Measurements from ENCODE around the gene OR4D9.
"Not testable (repeated sequence)": the region's sequence is repeated elsewhere in the genome, so short reads cannot be mapped to it uniquely, and the experiment has no call there.

Gene OR4D9

DNA sequence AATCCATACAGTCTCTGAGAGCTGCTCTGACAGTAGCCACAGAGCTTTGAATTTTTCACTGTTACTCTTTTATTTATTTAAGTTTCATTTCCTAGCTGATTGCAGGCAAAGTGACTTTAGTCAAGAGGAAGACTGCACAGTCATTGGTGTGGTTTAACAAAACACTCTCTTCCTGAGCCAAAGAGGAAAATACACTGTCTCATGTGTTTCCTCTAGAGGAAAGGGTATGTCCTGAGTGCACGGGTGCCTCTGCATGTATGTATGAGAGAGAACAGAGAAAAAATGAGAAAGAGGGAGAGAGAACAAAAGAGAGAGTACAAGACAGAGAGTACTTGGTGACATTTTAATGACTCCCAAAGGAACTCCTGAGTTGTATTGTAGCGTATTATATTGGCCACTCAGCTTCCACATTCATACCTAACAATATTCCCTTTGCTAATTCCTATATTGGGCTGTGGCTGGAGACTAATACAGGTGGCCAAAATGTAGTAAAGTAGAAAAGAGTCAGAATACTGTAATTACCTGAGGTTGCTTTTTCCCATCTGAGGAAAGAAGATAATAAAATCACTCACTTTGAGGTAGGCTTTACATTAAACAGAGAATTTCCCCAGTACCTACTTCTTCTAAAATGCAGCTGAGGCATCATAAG is at the start of gene OR4D9:
TSS of gene OR4D9 (plus strand) at position 599 of the 649 bp plus-strand sequence. CDS start 3,374 bp downstream, outside the sequence.
- DNase-seq (ENCODE audit: low read depth in 2 of 2), result no peak

DNA sequence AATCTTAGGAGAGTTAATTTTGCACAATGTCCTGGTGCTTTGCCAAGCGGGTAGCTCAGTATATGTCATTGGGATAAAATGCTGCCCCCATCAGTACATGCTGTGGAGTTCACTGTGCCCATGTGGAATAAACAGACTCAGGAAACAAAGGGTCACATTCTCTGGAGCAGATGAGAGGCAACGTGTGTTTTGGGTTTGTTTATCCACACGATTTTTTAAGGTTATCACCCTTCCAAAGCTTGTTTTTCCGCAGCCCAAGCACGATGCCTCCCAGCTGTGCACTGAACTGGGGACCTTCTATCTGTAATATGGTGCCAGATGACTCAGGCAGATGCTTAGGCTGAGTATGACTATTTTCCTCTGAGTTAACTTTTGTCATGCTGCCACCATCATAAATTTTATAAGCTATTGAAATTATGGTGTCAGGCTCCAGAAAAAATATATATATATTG is 48.1 kb upstream of the OR4D9 start:
- DNase-seq (ENCODE audit: low read depth in 2 of 2), result no peak

DNA sequence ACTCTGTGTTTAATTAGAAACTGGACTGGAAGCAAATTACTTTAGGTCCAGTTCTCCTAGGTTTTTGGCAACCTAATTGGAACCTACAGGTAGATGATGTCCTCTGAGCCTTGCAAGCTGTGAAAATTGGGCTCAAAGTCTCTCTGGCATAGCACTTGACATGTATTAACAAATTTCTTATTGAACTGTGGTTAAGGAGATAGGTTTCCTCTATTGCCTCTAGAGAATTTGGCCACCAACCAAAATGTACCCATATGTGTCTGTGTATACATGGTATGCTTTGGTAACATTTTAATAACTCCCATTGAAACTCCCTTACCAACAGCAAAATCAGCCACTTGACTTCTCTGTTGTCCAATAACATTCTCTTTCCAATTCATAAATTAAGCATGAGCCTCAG is 38.3 kb upstream of the OR4D9 start, which contains the start of gene OR4D10:
TSS of gene OR4D10 (plus strand) at position 301 of the 400 bp plus-strand sequence. CDS start 4,115 bp downstream, outside the sequence.
- no peak for DNase-seq (ENCODE audit: low read depth in 2 of 2)

DNA sequence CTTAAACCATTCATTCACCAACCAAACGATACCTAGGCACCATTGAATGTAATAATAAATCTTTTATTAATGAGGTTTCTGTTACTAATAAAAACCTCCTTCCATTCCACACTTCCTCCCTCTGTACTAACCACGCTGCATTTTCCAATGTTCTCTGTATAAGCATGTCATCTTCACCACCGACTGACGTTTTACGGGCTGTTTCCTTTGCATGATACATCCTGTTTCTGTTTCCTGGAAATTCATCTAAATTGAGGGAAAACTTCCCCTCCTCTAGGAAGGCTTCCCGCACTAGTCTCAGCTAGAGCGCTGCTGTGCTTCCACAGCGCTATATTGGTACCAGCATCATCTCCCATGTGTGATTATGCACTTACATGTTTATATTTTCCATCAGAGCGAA is 36.2 kb upstream of the OR4D9 start:
- no peak for DNase-seq (ENCODE audit: low read depth in 2 of 2)

DNA sequence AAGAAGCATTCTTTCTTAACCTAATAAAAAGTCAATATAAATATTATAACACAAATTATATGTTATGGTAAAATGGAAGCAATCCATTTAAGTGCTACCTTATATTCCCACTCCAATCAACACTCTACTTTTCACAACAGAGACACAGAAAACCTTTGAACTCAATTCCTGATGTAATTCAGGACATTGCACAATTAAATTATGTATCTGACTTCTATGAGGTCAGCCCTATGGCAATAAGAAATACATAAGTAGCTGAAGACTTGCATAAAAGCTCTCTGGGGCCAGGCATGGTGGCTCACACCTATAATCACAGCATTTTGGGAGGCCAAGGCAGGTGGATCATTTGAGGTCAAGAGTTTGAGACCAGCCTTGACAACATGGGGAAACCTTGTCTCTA is 31.4 kb upstream of the OR4D9 start:
- no peak for DNase-seq (ENCODE audit: low read depth in 2 of 2)

DNA sequence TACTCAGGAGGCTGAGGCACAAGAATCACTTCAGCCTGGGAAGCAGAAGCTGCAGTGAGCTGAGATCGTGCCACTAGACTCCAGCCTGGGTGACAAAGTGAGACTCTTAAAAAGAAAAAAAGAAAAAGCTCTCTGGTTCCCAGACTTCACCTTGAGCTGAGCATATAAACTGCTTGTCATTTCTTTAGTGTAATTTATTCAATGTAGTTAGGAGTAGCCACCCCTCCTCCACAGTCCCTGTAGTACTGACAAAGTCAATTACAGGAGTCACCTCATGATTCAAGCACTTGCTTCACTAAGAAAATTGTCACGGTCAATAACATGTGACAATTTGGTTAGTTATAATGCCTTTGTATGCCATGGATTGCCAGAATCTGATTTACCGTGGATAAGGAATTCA is 31.0 kb upstream of the OR4D9 start:
- no peak for DNase-seq (ENCODE audit: low read depth in 2 of 2)

DNA sequence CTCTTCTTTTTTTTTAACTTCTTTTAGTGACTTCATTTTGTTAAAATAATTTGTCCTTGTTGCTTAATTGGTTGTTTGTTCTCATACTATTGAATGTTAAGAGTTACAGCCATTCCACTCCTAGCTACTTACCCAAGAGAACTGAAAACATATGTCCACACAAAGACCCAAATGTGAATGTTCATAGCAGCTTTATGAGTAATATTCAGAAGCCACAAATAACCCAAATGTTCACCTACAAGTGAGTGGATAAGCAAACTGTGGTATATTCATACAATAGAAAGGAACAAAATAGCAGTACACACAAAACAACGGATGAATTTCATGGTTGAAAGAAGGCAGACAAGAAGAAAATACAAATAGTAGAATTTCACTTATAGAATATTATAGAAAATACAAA is 9.4 kb upstream of the OR4D9 start:
- no peak for DNase-seq (ENCODE audit: low read depth in 2 of 2)

GRCh38 chr11:59503276-59503675 is 8.1 kb upstream of the OR4D9 start, which contains the start of gene OR4D11:
Gene OR4D11 (plus strand): TSS chr11:59503576. CDS start chr11:59503576, 0 bp downstream.
- DNase-seq (ENCODE audit: low read depth in 2 of 2), result no peak

DNA sequence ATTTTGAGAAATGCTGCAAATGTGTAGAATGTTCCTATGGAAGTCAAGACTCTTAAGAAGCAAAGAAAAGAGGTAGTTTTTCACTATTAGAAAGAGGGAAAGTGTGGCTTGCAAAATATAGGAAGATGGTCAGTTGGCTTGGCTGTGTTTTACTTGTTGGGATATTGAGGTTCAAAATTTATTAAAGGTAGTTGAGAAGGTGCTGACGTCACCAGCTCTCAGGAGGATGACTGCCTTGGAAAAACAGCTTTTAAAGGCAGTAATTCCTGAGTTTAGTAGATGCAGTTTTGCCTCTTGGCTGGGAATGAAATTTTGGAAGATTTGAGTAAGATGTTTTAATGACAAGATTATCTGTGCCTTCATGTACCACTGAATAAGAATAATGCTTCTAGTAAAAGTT is 336 bp downstream of the OR4D9 start:
- DNase-seq (ENCODE audit: low read depth in 2 of 2), result no peak

DNA sequence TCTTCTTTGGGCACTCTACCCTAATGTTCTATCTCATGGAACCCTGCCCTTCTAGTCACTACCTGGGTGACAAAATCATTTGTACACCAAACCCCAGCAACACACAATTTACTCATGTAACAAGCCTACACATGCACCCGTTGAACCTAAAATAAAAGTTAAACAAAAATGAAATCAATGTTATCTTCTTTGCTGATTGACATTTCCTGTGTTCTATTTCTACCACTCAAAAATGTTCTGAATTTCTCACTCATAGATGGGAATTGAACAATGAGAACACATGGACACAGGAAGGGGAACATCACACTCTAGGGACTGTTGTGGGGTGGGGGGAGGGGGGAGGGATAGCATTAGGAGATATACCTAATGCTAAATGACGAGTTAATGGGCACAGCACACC is 8.8 kb downstream of the OR4D9 start:
- DNase-seq (ENCODE audit: low read depth in 2 of 2), result not testable (repeated sequence)

DNA sequence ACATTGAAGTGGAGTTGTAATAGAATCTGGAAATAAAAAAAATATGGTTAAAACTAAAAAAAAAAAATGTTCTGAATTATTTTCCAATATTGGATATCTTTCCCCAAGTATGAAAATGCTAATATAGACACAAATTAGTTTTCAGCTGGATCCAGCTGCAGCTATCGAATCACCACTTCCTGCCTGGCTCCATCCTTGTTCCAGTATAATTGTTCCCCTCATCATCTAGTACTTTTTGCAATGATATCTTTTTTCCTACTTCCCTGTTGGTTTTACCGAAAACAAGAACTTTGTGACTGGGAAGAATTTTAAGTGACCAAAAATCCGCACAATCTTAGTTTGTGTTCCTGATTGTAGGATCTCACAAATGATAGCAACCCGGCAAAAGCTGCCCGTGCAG is 9.4 kb downstream of the OR4D9 start:
- no peak for DNase-seq (ENCODE audit: low read depth in 2 of 2)

- DNase-seq (ENCODE audit: low read depth in 2 of 2), result no peak
These were observed 12.2 kb downstream of the OR4D9 start for GRCh38 chr11:59523541-59523940.

DNA sequence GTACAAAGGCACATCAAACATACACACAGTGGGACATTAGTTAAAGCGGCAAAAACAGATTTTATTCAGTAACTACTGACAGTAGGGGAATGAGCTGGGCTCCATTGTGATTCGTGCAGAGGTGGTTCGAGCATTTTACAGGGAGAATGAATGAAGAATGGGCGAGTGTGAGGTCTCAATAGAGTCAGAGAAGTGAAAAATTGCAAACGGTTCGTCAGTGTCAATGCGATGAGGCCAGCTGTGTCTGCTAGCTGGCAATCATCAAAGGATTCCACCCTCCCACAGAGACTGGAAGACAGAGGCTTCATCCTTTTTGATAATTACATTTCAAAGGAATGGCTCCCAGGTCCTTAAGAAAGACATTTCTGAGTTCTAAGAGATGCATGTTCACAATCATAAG is 17.4 kb downstream of the OR4D9 start:
- no peak for DNase-seq (ENCODE audit: low read depth in 2 of 2)

DNA sequence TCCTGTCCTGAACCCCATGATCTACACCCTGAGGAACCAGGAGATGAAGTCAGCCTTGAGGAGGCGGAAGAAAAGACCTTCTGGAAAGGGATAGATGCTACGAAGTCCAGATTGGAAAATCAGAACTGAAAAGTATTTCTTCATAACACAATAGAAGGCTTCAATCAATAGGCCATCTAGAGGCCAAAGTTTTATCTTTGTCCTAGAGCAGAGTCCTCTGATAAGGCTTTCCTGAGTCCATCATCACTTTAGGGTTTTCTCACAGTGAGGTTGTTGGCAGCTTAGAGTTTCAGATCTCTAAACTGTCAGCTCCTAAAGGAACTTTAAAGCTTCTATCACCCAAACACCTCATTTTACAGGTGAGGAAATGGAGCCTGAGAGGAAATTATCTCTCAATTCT is 21.3 kb downstream of the OR4D9 start:
- no peak for DNase-seq (ENCODE audit: low read depth in 2 of 2)

DNA sequence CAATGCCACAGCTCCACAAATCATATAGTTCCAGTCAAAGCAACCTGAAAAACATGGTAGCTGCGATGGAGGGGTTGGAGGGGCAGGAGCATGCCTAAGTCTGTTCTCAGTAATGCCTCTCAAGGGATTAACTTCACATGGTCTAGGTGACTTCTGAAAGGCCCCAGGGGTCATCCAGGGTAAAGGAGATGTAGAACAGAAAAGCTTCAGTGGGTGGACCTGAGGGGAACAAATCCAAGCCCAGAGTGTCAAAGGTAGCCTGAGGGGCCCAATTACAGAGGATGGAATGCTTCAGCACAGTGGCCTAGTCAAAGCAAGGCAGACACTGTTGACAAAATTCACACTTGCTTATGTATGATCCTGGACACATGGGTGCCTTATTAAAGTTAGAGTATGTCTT is 23.3 kb downstream of the OR4D9 start:
- DNase-seq (ENCODE audit: low read depth in 2 of 2), result no peak

GRCh38 chr11:59542142-59542810 is 30.9 kb downstream of the OR4D9 start:
- DNase-seq (ENCODE audit: low read depth in 2 of 2), result no peak

- DNase-seq (ENCODE audit: low read depth in 2 of 2), result not testable (repeated sequence)
These were observed 32.4 kb downstream of the OR4D9 start for GRCh38 chr11:59543713-59544112.

DNA sequence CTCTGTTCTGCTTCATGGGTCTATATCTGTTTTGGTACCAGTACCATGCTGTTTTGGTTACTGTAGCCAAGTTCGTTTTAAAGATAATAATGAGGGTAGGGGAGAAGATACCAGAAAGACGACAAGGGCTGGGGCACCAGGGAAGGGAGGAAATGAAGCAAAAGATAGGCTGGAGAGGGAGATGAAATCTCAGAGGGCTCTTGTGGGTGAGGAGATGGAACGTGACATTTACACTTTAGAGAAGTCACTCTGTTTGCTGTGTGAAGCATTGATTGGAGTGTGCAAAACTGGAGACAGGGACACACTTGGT is 33.5 kb downstream of the OR4D9 start:
- no peak for DNase-seq (ENCODE audit: low read depth in 2 of 2)

- no peak for DNase-seq (ENCODE audit: low read depth in 2 of 2)
These were observed 34.1 kb downstream of the OR4D9 start for GRCh38 chr11:59545179-59546020.

- DNase-seq (ENCODE audit: low read depth in 2 of 2), result not testable (repeated sequence)
These were observed 36.4 kb downstream of the OR4D9 start for GRCh38 chr11:59547605-59548308.

- DNase-seq (ENCODE audit: low read depth in 2 of 2), result no peak
These were observed 36.9 kb downstream of the OR4D9 start for GRCh38 chr11:59548309-59548656.

DNA sequence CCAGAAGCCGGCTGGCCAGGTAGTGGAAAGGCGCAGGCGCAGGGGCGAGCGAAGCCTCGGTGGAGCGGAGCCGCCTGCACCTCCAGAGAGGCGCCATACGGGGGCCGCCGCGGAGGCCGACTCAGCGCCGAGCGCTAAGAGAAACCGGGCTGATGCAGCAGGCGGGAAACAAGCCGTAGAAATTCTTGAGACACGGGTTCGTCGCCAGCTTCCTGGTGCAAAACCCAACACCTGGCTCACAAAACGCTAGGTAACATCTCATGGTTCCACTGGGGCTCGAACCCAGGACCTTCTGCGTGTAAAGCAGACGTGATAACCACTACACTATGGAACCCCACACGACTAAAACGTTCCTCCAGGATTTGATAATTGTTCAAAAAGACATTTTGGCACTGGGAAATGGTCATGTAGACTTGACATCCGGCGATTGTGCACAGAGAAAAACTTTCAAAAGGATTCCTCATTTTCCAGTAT is 39.1 kb downstream of the OR4D9 start:
- DNase-seq (ENCODE audit: low read depth in 2 of 2), result peak; percentile 74 to 76

Data from stimulated activated CD8-positive, alpha-beta memory T cell treated with anti-CD3 and anti-CD28 coated beads, Interleukin-15, amount 100 ng/mL, for 4 hours (primary cell).